ENCODE data around the gene ITGA6. TPM values are rescaled to one million over a fixed set of nuclear protein-coding genes. Genes with fewer than 3 reads are reported as not detected.
A peak's percentile ranks its signal among the peaks of the same experiment; 100 is the strongest.

Gene ITGA6
- total RNA-seq, 6 donors from 2014 or later, result 38.1 to 99.7 (median 57.9) TPM

DNA sequence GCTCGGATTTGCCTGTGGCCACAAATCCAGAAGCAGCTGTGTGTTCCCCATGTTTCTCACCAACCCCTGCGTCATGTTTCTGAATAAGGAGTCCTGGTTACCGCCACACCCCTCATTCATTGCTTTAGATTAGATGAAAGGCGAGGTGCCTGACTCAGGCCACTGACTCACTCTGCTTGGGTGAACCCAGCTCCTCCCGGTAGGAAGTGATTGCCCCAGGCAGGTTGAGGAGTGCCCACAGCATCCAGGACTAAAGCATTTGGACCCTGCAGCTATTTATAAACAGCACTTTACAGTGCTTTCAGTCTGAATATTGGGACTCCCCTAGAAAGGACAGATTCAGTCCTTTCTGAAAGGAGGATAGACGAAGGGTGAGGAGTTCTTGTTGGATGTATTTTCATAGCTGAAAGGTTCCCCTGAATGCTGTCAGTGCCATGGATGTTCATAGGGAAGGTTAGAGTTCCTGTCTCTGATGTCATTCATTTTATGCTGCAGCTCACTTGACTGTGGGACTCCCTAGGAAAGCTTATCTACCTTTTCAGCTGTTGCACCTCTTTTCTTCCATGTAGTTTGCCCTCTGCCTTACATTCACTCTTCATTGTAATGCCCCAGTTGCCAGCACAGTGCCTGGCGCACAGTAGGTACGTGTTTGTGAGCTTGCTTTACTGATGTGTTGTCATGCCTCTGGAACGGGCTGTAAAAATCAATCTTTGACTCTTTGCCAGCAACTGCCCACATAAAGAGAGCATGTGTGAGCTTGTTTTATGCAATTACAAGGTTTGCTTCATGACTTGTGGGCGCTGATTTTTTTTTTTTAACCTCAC lies 14.9 kb downstream of the ITGA6 start:
- TF ChIP-seq, protein P1, sequence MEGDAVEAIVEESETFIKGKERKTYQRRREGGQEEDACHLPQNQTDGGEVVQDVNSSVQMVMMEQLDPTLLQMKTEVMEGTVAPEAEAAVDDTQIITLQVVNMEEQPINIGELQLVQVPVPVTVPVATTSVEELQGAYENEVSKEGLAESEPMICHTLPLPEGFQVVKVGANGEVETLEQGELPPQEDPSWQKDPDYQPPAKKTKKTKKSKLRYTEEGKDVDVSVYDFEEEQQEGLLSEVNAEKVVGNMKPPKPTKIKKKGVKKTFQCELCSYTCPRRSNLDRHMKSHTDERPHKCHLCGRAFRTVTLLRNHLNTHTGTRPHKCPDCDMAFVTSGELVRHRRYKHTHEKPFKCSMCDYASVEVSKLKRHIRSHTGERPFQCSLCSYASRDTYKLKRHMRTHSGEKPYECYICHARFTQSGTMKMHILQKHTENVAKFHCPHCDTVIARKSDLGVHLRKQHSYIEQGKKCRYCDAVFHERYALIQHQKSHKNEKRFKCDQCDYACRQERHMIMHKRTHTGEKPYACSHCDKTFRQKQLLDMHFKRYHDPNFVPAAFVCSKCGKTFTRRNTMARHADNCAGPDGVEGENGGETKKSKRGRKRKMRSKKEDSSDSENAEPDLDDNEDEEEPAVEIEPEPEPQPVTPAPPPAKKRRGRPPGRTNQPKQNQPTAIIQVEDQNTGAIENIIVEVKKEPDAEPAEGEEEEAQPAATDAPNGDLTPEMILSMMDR (IDR thresholded peaks at IDR 0.05), result no peak
- TF ChIP-seq POLR2AphosphoS5 (IDR thresholded peaks at IDR 0.05) (no peak), POLR2A (IDR thresholded peaks at IDR 0.05) (no peak), EP300 (IDR thresholded peaks at IDR 0.05) (no peak)
- Histone ChIP-seq H3K27ac (no peak overlapping the region), H3K9me3 (no peaks in the 10 kb centered on the region), H3K4me3 (no peak overlapping the region), H3K27me3 (no peaks in the 10 kb centered on the region), H3K4me1 (peaks cover 11 to 51% (median 29%) of the 10 kb centered on the region in 4 donors), H3K36me3 (no peaks in the 10 kb centered on the region)
- ATAC-seq (ENCODE audit: low FRiP score in 2 of 2) (peak; percentile 73 to 78), DNase-seq (peak in 1 of 2 donors; percentile 33)
- 70 to 72% methylated on average over 10 of the region's 10 CpGs for WGBS, 2 donors

DNA sequence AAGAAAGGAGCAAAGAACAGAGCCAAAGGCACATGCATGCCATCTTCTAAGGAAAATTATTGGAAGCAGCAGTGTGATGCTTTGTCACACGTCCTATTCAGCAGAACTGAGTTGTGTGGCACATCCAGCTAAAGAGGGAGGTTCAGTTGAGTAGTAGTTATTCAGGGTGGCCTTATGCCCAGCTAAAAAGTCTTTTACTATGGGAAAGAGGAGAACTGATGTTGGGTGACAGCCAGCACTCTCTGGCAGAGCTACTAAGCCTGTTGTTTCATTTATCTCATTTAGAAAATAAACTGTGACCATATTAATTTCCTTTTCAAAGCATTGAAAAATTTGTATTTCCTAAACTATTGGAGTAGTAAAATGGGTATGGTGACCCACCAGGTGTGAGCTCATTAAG lies 18.5 kb downstream of the ITGA6 start:
- no peaks in the 10 kb centered on the region for H3K27me3 ChIP-seq
- no peak overlapping the region for H3K27ac ChIP-seq
- H3K9me3 ChIP-seq, result no peaks in the 10 kb centered on the region
- TF ChIP-seq EP300 (IDR thresholded peaks at IDR 0.05) (no peak), POLR2AphosphoS5 (IDR thresholded peaks at IDR 0.05) (no peak), POLR2A (IDR thresholded peaks at IDR 0.05) (no peak)
- TF ChIP-seq, protein P1 (IDR thresholded peaks at IDR 0.05), result no peak
- DNase-seq (no peak), ATAC-seq (ENCODE audit: low FRiP score in 2 of 2) (no peak)
- no peak overlapping the region for H3K4me3 ChIP-seq
- WGBS, 2 donors, result 59 to 63% methylated on average over 1 of the region's 1 CpG
- no peaks in the 10 kb centered on the region for H3K36me3 ChIP-seq
- peaks cover 0 to 19% (median 13%) of the 10 kb centered on the region in 4 donors for H3K4me1 ChIP-seq

DNA sequence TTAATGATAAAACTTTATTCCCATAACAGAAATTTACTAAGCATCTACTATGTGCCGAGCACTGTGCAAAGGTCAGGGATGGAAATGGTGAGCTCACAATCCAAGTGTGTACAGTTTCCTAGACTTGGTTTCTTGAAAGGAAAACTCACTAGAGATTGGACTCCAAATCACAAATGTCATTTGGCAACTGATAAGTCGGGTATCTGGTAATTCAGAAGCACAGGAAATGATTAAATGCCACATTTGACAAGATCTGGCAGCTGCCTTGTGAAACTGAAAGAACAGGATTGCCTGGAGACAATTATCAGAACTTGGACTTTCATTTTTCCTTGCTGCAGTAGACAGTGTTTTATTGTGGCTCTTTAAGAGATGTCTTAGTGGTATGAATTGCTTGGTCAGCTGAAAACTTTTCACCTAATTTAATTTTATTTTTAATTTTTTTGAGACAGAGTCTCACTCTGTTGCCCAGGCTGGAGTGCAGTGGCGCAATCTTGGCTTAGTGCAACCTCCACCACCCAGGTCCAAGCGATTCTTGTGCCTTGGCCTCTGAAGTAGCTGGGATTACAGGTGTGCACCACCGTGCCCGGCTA lies 19.2 kb downstream of the ITGA6 start:
- H3K9me3 ChIP-seq, result no peaks in the 10 kb centered on the region
- TF ChIP-seq, protein P1 (IDR thresholded peaks at IDR 0.05), result no peak
- TF ChIP-seq POLR2A (IDR thresholded peaks at IDR 0.05) (no peak), EP300 (IDR thresholded peaks at IDR 0.05) (no peak), POLR2AphosphoS5 (IDR thresholded peaks at IDR 0.05) (no peak)
- peaks cover 0 to 18% (median 11%) of the 10 kb centered on the region in 4 donors for H3K4me1 ChIP-seq
- H3K27me3 ChIP-seq, result no peaks in the 10 kb centered on the region
- H3K36me3 ChIP-seq, result no peaks in the 10 kb centered on the region
- 72 to 73% methylated on average over 6 of the region's 6 CpGs for WGBS, 2 donors
- no peak overlapping the region for H3K4me3 ChIP-seq
- ATAC-seq (ENCODE audit: low FRiP score in 2 of 2), result no peak
- no peak for DNase-seq
- no peak overlapping the region for H3K27ac ChIP-seq

DNA sequence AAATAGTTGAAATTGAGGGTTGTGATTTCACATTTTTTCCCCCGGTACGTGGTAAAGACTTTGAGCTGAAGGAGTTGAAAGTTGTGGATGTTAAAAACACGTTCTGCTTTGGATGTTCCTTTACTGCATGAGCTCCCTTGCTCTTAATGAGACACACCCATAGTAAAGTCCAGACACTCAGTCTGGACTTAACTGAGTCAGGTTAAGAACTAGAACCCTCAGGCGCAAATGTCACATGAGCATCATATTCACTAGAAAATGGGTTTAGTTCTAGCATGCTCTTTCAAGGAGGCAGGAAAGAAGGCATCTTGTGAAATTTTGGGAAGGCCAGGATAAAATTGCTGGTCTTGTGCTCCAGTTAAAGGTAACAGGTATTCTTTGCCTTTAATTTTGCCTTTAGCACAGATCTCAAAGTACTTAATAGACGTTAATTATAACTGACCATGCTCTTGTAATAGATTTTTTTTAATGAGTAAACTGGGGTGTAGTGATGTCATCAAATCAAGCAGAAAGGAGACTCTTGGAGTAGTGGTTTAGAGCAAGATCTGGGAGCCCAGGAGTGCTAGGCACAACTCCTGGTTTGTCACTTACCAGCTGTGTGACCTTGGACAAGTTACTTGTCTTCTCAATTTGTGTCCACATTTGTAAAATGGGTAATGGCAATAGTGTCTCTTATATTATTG lies 20.6 kb downstream of the ITGA6 start:
- Histone ChIP-seq H3K4me1 (peaks cover 0 to 12% (median 6%) of the 10 kb centered on the region in 4 donors), H3K4me3 (no peak overlapping the region), H3K9me3 (no peaks in the 10 kb centered on the region), H3K36me3 (no peaks in the 10 kb centered on the region), H3K27ac (no peak overlapping the region), H3K27me3 (no peaks in the 10 kb centered on the region)
- TF ChIP-seq POLR2A (IDR thresholded peaks at IDR 0.05), result no peak
- no peak for TF ChIP-seq EP300 (IDR thresholded peaks at IDR 0.05)
- TF ChIP-seq POLR2AphosphoS5 (IDR thresholded peaks at IDR 0.05), result no peak
- TF ChIP-seq, protein P1 (IDR thresholded peaks at IDR 0.05), result no peak
- no peak for DNase-seq
- 81 to 86% methylated on average over 5 of the region's 5 CpGs for WGBS, 2 donors
- ATAC-seq (ENCODE audit: low FRiP score in 2 of 2), result no peak

Measured in upper lobe of left lung (tissue), 6 donors.